Measurements from ENCODE around the gene PKNOX1. TPM values are rescaled to one million over a fixed set of nuclear protein-coding genes. Genes with fewer than 3 reads are reported as not detected.

Gene PKNOX1, protein sequence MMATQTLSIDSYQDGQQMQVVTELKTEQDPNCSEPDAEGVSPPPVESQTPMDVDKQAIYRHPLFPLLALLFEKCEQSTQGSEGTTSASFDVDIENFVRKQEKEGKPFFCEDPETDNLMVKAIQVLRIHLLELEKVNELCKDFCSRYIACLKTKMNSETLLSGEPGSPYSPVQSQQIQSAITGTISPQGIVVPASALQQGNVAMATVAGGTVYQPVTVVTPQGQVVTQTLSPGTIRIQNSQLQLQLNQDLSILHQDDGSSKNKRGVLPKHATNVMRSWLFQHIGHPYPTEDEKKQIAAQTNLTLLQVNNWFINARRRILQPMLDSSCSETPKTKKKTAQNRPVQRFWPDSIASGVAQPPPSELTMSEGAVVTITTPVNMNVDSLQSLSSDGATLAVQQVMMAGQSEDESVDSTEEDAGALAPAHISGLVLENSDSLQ
- total RNA-seq (2016; rRNA removed; fragmentation: Illumina TruSeq; extraction: Trizol) = 7.9 and 9.6 TPM in 2 replicates
- 10.4 and 11.3 TPM in 2 replicates for total RNA-seq (2016; cell fraction: cytosol; rRNA removed; fragmentation: Illumina TruSeq; extraction: Trizol; ENCODE audit: low read depth)
- total RNA-seq (2016; cell fraction: insoluble cytoplasmic fraction; rRNA removed; fragmentation: Illumina TruSeq; extraction: Trizol) = 8.3 and 11.1 TPM in 2 replicates
- total RNA-seq (2016; cell fraction: membrane; rRNA removed; fragmentation: Illumina TruSeq; extraction: Trizol) = 8.1 and 10.2 TPM in 2 replicates
- 6.8 and 7.1 TPM in 2 replicates for total RNA-seq (2016; cell fraction: nucleus; rRNA removed; fragmentation: Illumina TruSeq; extraction: Trizol)
- polyA plus RNA-seq (2011; rRNA removed) = 16.2 and 18.1 TPM in 2 replicates
- polyA plus RNA-seq (2011; cell fraction: cytosol; rRNA removed) = 10.4 and 10.8 TPM in 2 replicates
- polyA plus RNA-seq (2011; cell fraction: nucleus; rRNA removed) = 11.1 and 12.2 TPM in 2 replicates
- polyA plus RNA-seq (2012) = 6.2 and 9.4 TPM in 2 replicates
- 3.1 and 3.2 TPM in 2 replicates for polyA plus RNA-seq (2016; cell fraction: cytosol; fragmentation: Illumina TruSeq; extraction: Trizol; ENCODE audit: low read depth)
- polyA plus RNA-seq (2016; cell fraction: insoluble cytoplasmic fraction; fragmentation: Illumina TruSeq; extraction: Trizol; ENCODE audit: low read depth) = 10.6 and 11.3 TPM in 2 replicates
- polyA plus RNA-seq (2016; cell fraction: membrane; fragmentation: Illumina TruSeq; extraction: Trizol; ENCODE audit: low read depth) = 3.8 and 5.8 TPM in 2 replicates
- polyA plus RNA-seq (2016; cell fraction: nucleus; fragmentation: Illumina TruSeq; extraction: Trizol; ENCODE audit: insufficient read depth, low read depth) = 8.0 and 10.4 TPM in 2 replicates
- polyA minus RNA-seq (2011; rRNA and poly(A)+ RNA removed; ENCODE audit: low replicate concordance) = 10.6 and 33.3 TPM in 2 replicates
- polyA minus RNA-seq (2011; cell fraction: cytosol; rRNA and poly(A)+ RNA removed) = 8.1 and 9.1 TPM in 2 replicates
- polyA minus RNA-seq (2011; cell fraction: nucleus; rRNA and poly(A)+ RNA removed) = 9.9 and 18.2 TPM in 2 replicates
- Bru-seq, nascent RNA = percentile 59 among the genes with signal in this experiment
- BruChase-seq, experiment 1, labeled RNA remaining after a 6-hour chase = percentile 62 among the genes with signal in this experiment
- percentile 62 among the genes with signal in this experiment for BruChase-seq, experiment 2, labeled RNA remaining after a 2-hour chase
- long read RNA-seq, experiment 1, full-length matches to known transcripts = 9 of 14 reads
- long read RNA-seq, experiment 1, partial matches to known transcripts = 3 of 14 reads
- long read RNA-seq, experiment 1, other reads (novel, unspliced or antisense) = 2 of 14 reads
- long read RNA-seq, experiment 2, partial matches to known transcripts = 3 of 12 reads
- long read RNA-seq, experiment 2, other reads (novel, unspliced or antisense) = 9 of 12 reads

DNA sequence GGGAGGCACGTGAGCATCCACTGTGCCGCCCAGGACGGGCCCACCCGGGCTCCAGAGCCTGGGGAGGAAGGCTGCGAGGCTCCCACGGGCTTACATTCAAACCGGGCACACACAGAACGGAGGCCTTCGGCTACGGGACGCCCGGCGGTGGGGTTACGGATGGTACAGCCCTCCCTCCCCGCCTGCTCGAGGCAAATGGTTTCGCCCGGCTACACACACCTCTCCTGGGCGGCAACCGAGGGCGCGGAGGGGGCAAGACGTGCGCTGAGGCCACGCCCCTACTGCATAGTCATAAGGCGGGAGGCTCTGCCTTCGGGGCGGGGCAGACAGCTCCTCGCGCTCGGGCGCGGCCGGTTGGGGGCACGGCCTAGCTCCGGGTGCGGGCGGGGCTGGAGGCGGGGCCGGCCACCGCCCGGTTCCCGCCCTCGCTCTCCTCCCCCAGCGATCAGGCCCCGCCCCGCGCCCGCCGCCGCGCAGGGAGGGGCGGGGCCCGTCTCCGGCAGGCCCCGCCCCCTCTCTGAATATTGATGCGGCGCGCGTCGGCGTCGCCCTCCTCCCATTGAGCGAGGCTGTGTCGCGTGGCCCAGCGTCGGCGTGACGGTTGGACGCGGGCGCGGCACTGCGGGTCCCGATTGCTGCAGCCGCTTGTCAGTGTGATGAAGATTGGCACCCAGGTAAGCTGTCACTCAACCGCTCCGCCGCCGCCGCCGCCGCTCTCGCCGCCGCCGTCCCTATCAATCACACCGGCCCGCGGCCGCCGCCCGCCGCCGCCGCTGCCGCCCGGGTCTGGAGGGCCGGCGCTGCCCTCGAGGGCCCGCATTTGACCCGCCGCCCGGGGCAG is at the start of gene PKNOX1:
TSS of gene PKNOX1 (plus strand) at position 572 of the 841 bp plus-strand sequence. CDS start 29,820 bp downstream, outside the sequence.
- H3K79me2 ChIP-seq (ENCODE audit: insufficient read depth, low read length) = peaks cover 32% of the 10 kb centered on the region
- no TSS peak for BruUV-seq (replicated peaks)
- no peaks in the 10 kb centered on the region for H3K9me3 ChIP-seq (ENCODE audit: low read length)
- H3K27me3 ChIP-seq (ENCODE audit: control insufficient read depth in 1 of 2, insufficient read depth in 2 of 2, low read length in 2 of 2) = no peaks in the 10 kb centered on the region; a peak in 1 of 5 replicates
- FAIRE-seq (no peak), ATAC-seq (peak; percentile 88), DNase-seq (ENCODE audit: low spot score) (peak; percentile 94)
- H2AFZ ChIP-seq (ENCODE audit: low read length) = peak within 1 kb of the TSS; percentile 48
- ChIA-PET CTCF (ENCODE audit: low intra/inter-chr PET ratio, low total read pairs) (no interaction called here), POLR2A (interaction anchor here (0.8 to 1.3 kb wide), 6 partner anchors 9 to 81 kb away, joined by 3 to 10 read pairs (median 4); partner anchors contain the start of gene NDUFV3)
- H3K36me3 ChIP-seq (replicated peaks in 1 of 2; ENCODE audit: control insufficient read depth in 1 of 2, insufficient read depth in 2 of 2, low read length in 2 of 2) = no peaks in the 10 kb centered on the region
- peaks cover 60% of the 10 kb centered on the region for H3K4me1 ChIP-seq (ENCODE audit: insufficient read depth, low read length)
- peak within 1 kb of the TSS; percentile 86 for H3K9ac ChIP-seq (ENCODE audit: insufficient read depth, low read depth, low read length)
- intact Hi-C loops (cut with micrococcal nuclease; ENCODE audit: unreplicated experiment) (loop anchor here (5.0 kb wide), 1 partner anchor 52 kb away; no protein-coding TSS in a partner anchor), in situ Hi-C loops (cut with HindIII; ENCODE audit: extremely low pct_ligation_motif_present, low pct_unique_long_range_greater_than_20kb) (no loop called here)
- no peaks in the 10 kb centered on the region for H4K20me1 ChIP-seq (ENCODE audit: insufficient read depth, low read length)
- peak within 1 kb of the TSS; percentile 87 for H3K27ac ChIP-seq (ENCODE audit: extremely low read length, insufficient read depth, low read length)
- H3K4me3 ChIP-seq (replicated peaks in 1 of 3; ENCODE audit: insufficient read depth in 1 of 3, low read depth in 2 of 3, low read length in 3 of 3) = peak within 1 kb of the TSS; percentile 68 to 86 (median 84)
- H3K4me2 ChIP-seq (ENCODE audit: low read depth, low read length) = peak within 1 kb of the TSS; percentile 89
- 2% methylated on average over 9 of the region's 106 CpGs for WGBS (ENCODE audit: low lambda C conversion rate)
- peak; percentile 83; the same call in 1 of the 2 replicates for TF ChIP-seq ZFP90 (CRISPR knock-in tag; IDR thresholded peaks at IDR 0.05; ENCODE audit: borderline replicate concordance)
- TF ChIP-seq ZFX (CRISPR knock-in tag; IDR thresholded peaks at IDR 0.05; ENCODE audit: low read depth) = peak; percentile 76
- TF ChIP-seq LCORL (IDR thresholded peaks at IDR 0.05) = no peak
- peak; percentile 52; the same call in 1 of the 2 replicates for TF ChIP-seq LCORL (CRISPR knock-in tag; IDR thresholded peaks at IDR 0.05)
- 0 out of 2 replicates have a peak, but pooled peaks have one; percentile 1 for TF ChIP-seq ZMYM4 (CRISPR knock-in tag; IDR thresholded peaks at IDR 0.05)
- no peak; the same call in 1 of the 2 replicates for TF ChIP-seq ZNF746 (CRISPR knock-in tag; IDR thresholded peaks at IDR 0.05)
- TF ChIP-seq, protein P1, sequence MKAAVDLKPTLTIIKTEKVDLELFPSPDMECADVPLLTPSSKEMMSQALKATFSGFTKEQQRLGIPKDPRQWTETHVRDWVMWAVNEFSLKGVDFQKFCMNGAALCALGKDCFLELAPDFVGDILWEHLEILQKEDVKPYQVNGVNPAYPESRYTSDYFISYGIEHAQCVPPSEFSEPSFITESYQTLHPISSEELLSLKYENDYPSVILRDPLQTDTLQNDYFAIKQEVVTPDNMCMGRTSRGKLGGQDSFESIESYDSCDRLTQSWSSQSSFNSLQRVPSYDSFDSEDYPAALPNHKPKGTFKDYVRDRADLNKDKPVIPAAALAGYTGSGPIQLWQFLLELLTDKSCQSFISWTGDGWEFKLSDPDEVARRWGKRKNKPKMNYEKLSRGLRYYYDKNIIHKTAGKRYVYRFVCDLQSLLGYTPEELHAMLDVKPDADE (CRISPR knock-in tag; IDR thresholded peaks at IDR 0.05) = no peak
- TF ChIP-seq TEAD2 (CRISPR knock-in tag; IDR thresholded peaks at IDR 0.05) = no peak
- TF ChIP-seq MXD4 (CRISPR knock-in tag; IDR thresholded peaks at IDR 0.05) = 0 out of 2 replicates have a peak, but pooled peaks have one; percentile 15
- TF ChIP-seq ZNF264 (CRISPR knock-in tag; IDR thresholded peaks at IDR 0.05) = 0 out of 2 replicates have a peak, but pooled peaks have one; percentile 64
